Upper lobe of right lung (tissue), 1 donor: ENCODE results near the gene TMEM163. TPM values are rescaled to one million over a fixed set of nuclear protein-coding genes. Genes with fewer than 3 reads are reported as not detected.

Experiments
- ATAC-seq: fragments of 200-7000 bp; cut with Tn5 transposase; one replicate; pipeline ENCODE4 v1.9.1; 2020; ENCODE audit warnings: mild to moderate bottlenecking, moderate library complexity
- DNase-seq: peaks from one replicate; pipeline ENCODE4 v3.0.0-alpha.2; 2020
- H3K27ac ChIP-seq: fragments of 200-600 bp; one replicate; pipeline ENCODE4 v1.8.0; 2022
- H3K27me3 ChIP-seq: fragments of 200-600 bp; one replicate; pipeline ENCODE4 v1.8.0; 2022; ENCODE audit warnings: mild to moderate bottlenecking
- H3K36me3 ChIP-seq: fragments of 200-600 bp; one replicate; pipeline ENCODE4 v1.8.0; 2022
- H3K4me1 ChIP-seq: fragments of 200-600 bp; one replicate; pipeline ENCODE4 v1.8.0; 2022
- H3K4me3 ChIP-seq: fragments of 200-600 bp; one replicate; pipeline ENCODE4 v1.8.0; 2022; ENCODE audit warnings: mild to moderate bottlenecking
- H3K9me3 ChIP-seq: fragments of 200-600 bp; one replicate; pipeline ENCODE4 v1.8.0; 2022
- intact Hi-C: fragments of 100-400 bp; cut with DNase I; formaldehyde crosslinking; loops from one replicate; pipeline ENCODE4 v1.11.0; 2022
- total RNA-seq: library from RNA; stranded (reverse); fragmentation: NEBNext Ultra II Directional; extraction: Animal tissue kit (Norgen Biotek cat#: 25700); gene quantifications from one replicate; pipeline ENCODE4 v1.2.1, GENCODE V29; 2021
- TF ChIP-seq, protein P1 (sequence below): fragments of 200-600 bp; IDR thresholded peaks from one replicate; pipeline ENCODE4 v1.8.0; 2022; ENCODE audit warnings: antibody characterized with exemption
- donor health status: DM: no; HTN: yes; CAD: no; lungs with severe emphysema.

The TMEM163 gene
- total RNA-seq, 1 donor from 2014 or later, result 34.6 TPM

DNA sequence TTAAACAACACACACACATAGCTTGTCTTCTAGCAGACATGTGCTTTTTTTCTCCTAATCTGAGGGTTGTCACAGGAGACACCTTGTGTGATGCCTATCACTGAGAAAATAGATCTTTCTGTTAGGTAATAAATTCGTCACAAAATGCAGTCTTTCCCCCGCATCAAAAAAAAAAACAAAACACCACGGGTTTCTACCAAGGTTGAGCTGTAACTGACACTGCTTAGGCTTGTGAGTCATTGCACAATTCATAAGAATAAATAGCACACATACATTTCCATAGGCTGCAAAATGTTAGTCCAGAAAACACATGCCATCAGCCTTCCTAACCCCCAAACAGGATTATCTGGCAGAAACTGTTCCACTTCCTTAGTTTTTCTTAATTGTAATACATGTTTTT is 6.5 kb downstream of the TMEM163 start:
- intact Hi-C loops, result no loop called here

DNA sequence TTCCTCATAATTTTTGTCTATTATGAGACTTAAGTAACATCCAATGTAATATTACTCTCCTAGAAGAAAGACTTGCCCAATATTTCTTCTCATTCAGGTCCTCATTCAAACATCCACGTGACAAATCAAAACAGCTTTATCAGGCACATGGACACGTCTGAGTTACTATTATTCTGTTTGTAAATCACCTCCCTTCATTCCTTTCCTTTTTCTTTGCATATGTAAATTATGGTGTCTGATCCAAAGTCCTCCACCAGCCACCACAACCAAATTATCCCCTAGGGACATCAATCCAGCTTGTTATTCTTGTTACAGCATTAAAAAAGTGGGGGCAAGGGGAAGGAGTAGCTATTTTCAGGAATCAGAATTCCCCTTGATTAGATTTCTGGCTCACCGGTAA is 7.1 kb downstream of the TMEM163 start:
- DNase-seq, result no peak
- Histone ChIP-seq H3K27ac (no peak overlapping the region), H3K9me3 (no peaks in the 10 kb centered on the region), H3K4me1 (no peaks in the 10 kb centered on the region), H3K27me3 (peaks cover 13% of the 10 kb centered on the region), H3K4me3 (no peak overlapping the region), H3K36me3 (no peaks in the 10 kb centered on the region)
- ATAC-seq, result no peak
- TF ChIP-seq, protein P1, sequence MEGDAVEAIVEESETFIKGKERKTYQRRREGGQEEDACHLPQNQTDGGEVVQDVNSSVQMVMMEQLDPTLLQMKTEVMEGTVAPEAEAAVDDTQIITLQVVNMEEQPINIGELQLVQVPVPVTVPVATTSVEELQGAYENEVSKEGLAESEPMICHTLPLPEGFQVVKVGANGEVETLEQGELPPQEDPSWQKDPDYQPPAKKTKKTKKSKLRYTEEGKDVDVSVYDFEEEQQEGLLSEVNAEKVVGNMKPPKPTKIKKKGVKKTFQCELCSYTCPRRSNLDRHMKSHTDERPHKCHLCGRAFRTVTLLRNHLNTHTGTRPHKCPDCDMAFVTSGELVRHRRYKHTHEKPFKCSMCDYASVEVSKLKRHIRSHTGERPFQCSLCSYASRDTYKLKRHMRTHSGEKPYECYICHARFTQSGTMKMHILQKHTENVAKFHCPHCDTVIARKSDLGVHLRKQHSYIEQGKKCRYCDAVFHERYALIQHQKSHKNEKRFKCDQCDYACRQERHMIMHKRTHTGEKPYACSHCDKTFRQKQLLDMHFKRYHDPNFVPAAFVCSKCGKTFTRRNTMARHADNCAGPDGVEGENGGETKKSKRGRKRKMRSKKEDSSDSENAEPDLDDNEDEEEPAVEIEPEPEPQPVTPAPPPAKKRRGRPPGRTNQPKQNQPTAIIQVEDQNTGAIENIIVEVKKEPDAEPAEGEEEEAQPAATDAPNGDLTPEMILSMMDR, result no peak
- intact Hi-C loops, result no loop called here

More for the DNA sequence above, 6.5 kb downstream of the TMEM163 start:
- TF ChIP-seq, protein P1, result no peak
- no peak for ATAC-seq
- Histone ChIP-seq H3K27me3 (peaks cover 19% of the 10 kb centered on the region), H3K36me3 (no peaks in the 10 kb centered on the region), H3K4me3 (no peak overlapping the region), H3K4me1 (no peaks in the 10 kb centered on the region), H3K27ac (no peak overlapping the region), H3K9me3 (no peaks in the 10 kb centered on the region)
- no peak for DNase-seq

DNA sequence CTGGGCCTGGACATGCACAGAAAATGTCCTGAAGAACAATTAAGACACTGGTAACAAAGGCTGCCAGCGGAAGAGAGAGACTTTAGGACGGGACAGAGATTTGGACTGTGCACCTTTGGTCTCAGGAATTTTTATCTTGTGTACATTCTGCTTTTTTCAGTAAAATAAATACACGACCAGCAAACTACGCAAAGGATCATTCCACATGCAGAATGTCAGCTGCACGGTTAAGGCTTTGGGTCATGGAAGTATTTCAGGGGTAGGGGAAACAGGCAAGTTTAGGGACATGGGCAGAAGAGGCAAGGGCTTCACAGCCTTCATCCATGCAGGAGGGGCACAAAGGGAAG is 11.5 kb downstream of the TMEM163 start:
- no peaks in the 10 kb centered on the region for H3K4me1 ChIP-seq
- intact Hi-C loops, result no loop called here
- H3K4me3 ChIP-seq, result no peak overlapping the region
- DNase-seq (no peak), ATAC-seq (no peak)
- H3K27ac ChIP-seq, result no peak overlapping the region
- H3K27me3 ChIP-seq, result no peaks in the 10 kb centered on the region
- no peaks in the 10 kb centered on the region for H3K36me3 ChIP-seq
- TF ChIP-seq, protein P1, result no peak
- H3K9me3 ChIP-seq, result no peaks in the 10 kb centered on the region

DNA sequence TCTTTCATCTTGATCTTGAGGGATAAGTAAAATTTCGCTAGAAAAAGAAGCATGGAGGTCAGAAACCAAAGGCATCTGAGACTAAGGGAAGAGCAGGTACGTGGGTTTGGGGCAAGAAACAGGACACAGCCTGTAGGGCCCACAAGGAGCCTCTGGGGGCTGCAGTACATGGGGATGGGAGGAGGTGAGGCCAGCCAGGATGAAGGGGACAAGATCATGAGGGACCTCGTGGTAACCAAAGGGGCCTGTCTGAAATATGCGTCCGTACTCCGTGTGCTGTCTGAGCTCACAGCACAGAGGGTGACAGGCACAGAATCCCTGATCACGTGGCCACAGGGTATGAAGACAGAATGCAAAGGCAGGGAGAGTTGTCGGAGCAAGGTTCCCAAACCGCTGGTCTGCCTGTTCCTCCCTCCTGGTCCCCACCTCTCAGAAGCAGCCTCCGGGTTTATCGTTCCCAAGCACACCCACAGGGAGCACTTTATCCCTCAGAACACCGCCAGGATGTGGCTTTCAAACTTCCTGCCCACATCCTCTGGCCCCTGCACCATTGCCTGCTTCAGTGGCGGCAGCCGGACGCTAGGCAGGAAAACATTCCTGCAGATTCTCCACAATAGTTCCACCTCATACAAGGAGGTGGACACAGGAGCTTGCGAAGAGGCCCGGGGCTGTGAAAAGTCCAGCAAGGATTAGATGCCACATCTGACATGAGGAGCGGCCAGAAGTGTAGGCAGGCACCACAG is 12.0 kb downstream of the TMEM163 start:
- Histone ChIP-seq H3K27ac (no peak overlapping the region), H3K36me3 (no peaks in the 10 kb centered on the region), H3K4me1 (no peaks in the 10 kb centered on the region), H3K27me3 (no peaks in the 10 kb centered on the region), H3K9me3 (no peaks in the 10 kb centered on the region), H3K4me3 (no peak overlapping the region)
- TF ChIP-seq, protein P1, result no peak
- DNase-seq (no peak), ATAC-seq (peak; percentile 64)
- intact Hi-C loops, result no loop called here

DNA sequence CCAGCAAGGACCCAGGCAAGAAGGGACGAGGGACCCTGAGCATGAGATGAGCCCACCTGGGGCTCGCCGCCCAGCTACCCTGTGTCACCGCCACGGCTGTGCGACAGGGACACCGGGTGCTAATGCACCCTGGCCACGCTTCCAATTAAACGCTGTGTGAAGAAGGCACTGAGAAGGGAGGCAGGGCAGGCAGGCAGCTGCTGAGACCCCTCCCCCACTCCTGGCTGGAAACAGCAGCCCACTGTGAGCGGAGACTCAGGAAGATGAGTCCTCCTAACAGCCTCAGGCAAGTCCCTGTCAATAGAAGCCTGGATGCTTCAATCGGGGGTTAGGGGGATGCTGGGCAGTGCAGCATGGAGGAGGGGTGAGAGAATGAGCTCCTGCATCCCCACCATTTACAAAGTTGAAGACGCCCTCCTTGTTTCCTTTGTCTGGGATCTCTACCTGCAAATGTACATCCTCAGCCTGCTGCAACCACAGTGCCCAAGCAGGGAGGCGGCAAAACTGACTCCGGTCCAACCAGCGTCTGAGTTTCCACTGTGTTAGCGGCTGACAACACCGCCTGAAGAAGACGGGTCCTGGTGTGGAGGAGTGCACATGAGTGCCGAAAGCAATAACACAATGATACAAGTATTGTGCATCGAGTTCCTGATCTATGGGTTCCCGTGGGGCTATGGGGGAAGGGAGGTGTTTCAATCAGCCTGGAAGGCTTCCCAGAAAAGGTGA is 12.8 kb downstream of the TMEM163 start:
- Histone ChIP-seq H3K27me3 (no peaks in the 10 kb centered on the region), H3K4me3 (no peak overlapping the region), H3K36me3 (no peaks in the 10 kb centered on the region), H3K27ac (no peak overlapping the region), H3K4me1 (no peaks in the 10 kb centered on the region), H3K9me3 (no peaks in the 10 kb centered on the region)
- intact Hi-C loops, result no loop called here
- TF ChIP-seq, protein P1, result no peak
- DNase-seq (no peak), ATAC-seq (no peak)
